GM12892 (cell line): ENCODE data around the gene FAM222A.

Source experiments
- POLR2A ChIP-seq: IDR thresholded peaks from 2 replicates; pipeline ENCODE4 v1.6.1; 2011; ENCODE audit warnings: low read depth, low read length, control low read depth
- POLR2AphosphoS5 ChIP-seq: IDR thresholded peaks from 2 replicates; pipeline ENCODE4 v1.6.1; 2011; ENCODE audit warnings: low read depth, low read length, control low read depth

DNA sequence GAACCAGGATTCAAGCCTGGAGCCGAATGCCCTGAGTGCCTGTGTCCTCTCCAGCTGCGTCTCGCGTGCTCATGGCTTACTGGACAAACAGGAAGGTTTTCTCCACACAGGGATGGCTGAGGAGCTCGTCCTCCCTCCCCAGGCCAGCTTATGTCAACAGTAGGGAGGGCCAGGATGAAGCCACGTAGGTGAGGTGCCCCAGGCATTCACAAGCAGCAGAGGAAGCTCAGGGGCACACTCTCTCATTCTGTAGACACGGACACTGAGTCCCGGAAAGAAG lies 70.3 kb downstream of the FAM222A start:
- TF ChIP-seq POLR2A, result no peak
- TF ChIP-seq POLR2AphosphoS5, result no peak
